HG03521 (cell line): Measurements from ENCODE around the gene RNF144B.
"Not testable (repeated sequence)": the region's sequence is repeated elsewhere in the genome, so short reads cannot be mapped to it uniquely, and the experiment has no call there.

Experiments
- ATAC-seq: cut with Tn5 transposase; IDR thresholded peaks from one replicate; pipeline ENCODE4 v1.9.1; 2021; ENCODE audit warnings: mild to moderate bottlenecking, moderate library complexity; ENCODE audit not compliant: unreplicated experiment

Gene RNF144B

GRCh38 chr6:18433059-18433458 lies 45.9 kb downstream of the RNF144B start:
- ATAC-seq: no peak

DNA sequence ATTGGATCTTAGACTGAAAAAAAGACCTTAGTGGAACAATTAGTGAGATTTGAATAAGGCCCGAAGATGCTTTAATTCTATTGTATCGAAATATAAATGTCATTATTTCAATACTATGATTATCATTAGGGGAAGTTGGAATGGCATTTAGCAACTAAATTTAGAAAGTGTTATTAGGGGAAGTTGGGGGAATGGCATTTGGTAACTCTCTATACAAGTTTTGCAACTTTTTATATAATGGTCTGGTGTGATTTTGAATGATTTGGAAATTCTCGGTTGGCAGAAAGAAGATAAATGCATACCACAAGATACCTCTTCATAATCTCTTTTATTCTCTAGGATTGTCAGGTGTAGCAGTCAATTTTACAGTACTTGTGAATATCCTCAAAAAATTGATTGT lies 49.2 kb downstream of the RNF144B start:
- no peak for ATAC-seq

GRCh38 chr6:18439581-18439980 lies 52.4 kb downstream of the RNF144B start:
- no peak for ATAC-seq

DNA sequence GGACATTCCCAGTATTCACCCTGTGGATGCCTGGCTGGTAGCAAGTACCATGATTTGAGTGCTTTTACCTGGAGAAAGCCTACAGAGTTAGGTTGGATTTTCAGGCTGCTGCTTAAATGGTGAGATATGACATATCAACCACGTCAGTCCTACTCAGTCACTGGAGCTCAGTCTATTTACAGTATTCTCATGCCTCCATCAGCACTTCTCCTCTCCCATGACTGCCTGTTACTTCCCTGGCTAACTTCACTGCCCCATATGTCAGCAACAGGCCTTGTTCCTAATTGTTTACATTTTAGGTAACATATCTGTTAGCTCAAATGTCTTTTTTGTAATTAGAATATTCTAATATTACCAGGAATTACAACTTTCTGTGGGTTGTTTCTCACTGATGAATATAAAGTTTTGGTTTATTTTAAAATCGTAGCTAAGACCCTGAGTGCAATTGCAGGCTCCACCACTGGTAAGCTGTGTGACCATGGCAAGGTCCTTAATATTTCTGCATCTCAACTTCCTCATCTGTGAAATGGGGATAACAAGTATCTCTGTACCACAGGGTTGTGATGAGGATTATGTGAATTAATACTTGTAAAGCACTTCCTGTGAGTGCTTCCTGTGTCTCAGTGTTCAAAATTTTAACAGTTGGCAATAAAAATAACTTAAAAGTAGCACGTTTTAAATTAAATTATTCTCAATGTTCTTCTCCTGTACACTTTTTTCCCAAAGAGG lies 54.3 kb downstream of the RNF144B start:
- no peak for ATAC-seq

GRCh38 chr6:18444111-18444510 lies 57.0 kb downstream of the RNF144B start:
- ATAC-seq: no peak

DNA sequence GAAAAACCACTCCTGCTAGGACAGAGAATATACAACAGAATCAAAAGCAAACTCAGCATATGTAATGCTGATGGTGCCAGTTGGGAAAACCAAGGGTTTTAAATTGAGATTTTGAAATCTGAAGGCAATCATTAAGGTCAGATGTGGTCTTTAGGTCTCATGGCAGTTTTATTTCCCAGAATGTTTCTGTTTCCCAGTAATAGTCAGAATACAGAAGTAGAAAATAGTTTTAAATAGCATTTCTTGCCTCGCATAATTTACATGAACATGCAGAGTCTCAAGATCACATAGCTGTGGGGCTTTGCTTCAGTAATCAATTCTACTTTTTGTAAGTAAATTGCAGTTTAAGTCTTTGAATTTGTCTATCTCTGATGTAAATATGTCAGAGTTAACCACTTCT lies 58.1 kb downstream of the RNF144B start:
- no peak for ATAC-seq

GRCh38 chr6:18446771-18447170 lies 59.6 kb downstream of the RNF144B start:
- ATAC-seq: no peak

DNA sequence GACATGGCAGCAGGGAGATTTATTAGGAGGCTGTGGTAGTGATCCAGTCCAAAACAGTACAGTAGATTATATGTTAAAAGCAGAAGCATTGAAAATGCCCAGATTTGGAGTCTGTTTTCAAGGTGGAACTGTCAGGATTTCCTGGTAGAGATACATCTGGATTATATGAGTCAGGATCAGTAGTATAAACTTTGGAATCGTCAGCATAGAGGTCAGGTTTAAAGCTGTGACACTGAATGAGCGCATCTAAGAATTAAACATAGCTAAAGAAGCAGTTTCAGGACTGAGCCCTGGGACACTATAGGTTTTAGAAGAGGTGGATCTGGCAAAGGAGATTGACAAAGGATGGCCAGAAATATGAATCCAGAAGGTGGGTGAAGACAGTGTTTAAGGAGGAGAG lies 60.4 kb downstream of the RNF144B start:
- ATAC-seq: no peak

- ATAC-seq: no peak
These were observed 64.6 kb downstream of the RNF144B start for GRCh38 chr6:18451756-18452155.

DNA sequence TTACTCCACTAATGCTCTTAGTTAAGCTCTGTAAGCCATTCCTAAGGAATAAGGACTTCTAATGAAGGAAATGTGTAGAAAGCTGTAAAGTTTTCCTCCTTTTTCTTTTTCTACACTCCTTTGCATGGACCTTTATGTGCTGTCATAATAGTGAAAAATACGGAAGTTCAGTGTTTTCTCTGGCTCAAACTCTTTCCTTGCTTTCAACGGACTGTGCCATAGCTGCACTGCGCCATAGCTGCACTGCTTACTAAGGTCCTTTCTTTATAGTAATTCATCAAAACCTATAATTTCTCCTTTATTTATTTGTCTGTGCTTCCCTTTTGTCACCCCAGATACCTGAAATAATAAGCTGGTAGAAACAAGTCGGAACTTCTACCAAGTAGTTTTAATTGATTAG lies 67.3 kb downstream of the RNF144B start:
- ATAC-seq: no peak

GRCh38 chr6:18457065-18457737 lies 70.1 kb downstream of the RNF144B start:
- no peak for ATAC-seq

- ATAC-seq: not testable (repeated sequence)
These were observed 70.9 kb downstream of the RNF144B start for GRCh38 chr6:18458086-18458485.

GRCh38 chr6:18463429-18463828 lies 76.3 kb downstream of the RNF144B start:
- ATAC-seq: no peak

GRCh38 chr6:18464176-18464575 lies 77.0 kb downstream of the RNF144B start:
- no peak for ATAC-seq

DNA sequence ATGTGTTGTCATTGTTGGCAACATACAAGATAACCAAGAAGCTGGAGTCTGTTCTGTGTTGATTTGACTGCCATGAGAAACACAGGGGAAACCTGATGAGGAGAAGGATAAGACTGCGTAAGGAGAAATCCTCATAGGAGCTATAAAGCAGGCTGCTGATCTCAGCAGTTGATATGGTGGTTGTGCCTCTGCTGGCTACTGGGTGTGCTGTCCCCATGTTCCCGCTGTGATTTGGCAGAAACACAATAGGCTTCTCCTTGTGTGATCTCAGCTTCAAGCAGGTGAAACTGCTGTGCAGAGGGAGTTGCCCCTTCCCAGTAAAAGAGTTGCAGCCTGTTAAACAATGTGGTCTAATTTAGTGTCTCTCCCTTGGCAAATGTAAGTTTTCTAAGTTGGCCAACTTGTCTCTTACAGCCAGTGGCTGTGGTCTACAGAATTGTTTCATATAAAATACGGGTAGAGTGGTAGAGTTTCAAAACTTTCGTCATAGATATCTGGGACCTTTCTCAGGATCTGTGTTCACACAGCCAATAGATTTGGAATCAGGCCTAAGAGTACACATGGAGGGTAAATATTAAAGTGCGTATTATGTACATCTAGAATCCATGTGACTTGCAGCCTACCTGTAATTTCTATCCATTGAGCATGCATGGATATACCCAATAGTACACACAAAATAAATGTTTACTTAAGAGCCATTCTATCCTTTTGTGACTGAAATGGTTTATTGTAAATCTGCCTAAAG lies 78.4 kb downstream of the RNF144B start:
- no peak for ATAC-seq

GRCh38 chr6:18467741-18468502 lies 80.8 kb downstream of the RNF144B start:
- no peak for ATAC-seq

DNA sequence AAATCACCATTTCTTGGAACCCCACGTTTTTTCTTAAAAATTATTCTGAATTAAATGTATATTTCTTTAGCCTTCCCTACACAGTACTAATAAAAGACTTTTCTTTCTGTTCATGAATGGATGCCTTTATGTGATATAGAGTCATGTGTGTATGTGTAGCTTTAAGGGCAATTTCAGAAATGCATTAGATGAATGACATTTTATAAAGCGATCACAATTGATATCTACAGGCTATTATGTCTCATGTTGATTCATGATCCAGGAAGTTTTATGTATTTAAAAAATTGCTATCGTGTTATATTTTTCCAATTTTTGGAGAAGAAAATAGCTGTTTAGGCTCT lies 81.3 kb downstream of the RNF144B start:
- ATAC-seq: no peak

DNA sequence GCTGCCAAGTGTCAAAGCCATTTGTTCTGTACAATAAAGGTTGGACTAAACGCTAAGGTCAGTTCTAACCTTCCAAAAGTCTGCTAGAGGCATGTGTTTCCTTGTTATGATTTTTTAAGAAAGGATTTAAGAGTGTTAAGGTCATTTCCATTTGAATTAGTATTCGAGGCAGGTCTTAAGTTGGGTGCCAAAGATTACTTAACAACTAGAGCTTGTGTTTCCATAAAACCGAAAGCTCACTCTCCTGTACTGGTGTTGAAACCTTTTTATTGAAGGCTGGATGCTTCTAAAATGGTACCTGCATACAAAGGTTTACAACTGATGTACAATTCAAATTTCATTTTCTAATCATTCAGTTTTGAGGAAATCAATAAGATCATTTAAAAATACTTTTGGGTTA lies 82.4 kb downstream of the RNF144B start:
- ATAC-seq: no peak

- ATAC-seq: no peak
These were observed 84.2 kb downstream of the RNF144B start for GRCh38 chr6:18471232-18471964.

DNA sequence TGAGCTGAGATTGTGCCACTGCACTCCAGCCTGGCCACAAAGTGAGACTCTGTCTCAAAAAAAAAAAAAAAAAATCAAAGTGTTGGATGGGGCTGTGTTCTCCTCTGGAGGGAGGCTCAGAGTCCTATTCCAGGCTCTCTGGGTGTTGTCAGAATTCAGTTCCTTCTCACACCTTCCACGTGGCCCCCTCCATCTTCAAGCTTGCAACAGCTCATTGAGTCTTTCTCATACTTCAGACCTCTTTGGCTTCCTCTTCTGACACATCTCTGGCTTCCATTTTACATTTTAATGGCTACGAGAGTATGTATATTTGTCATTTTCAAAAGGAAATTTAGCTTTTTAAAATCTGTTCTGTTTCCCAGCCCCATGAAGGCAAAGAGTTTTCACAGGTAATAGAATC lies 85.8 kb downstream of the RNF144B start:
- no peak for ATAC-seq

- no peak for ATAC-seq
These were observed 86.6 kb downstream of the RNF144B start for GRCh38 chr6:18473755-18474154.
